AG04449 (cell line): ENCODE results near the gene TNRC6C.
"Not testable (repeated sequence)": the region's sequence is repeated elsewhere in the genome, so short reads cannot be mapped to it uniquely, and the experiment has no call there.

ENCODE experiments used
- CTCF ChIA-PET: fragments of 350-600 bp; formaldehyde crosslinking; extraction: SDS; loops from one replicate; lab custom pipeline; 2021; ENCODE audit warnings: antibody characterized with exemption; lab: Yijun Ruan, JAX
- POLR2A ChIA-PET: fragments of 400-600, 350-600 bp; formaldehyde crosslinking; extraction: SDS; loops from one replicate; lab custom pipeline; 2020; ENCODE audit warnings: antibody characterized with exemption, inconsistent platforms; lab: Yijun Ruan, JAX
- DNase-seq: peaks from one replicate; pipeline ENCODE4 v3.0.0-alpha.2; 2010; ENCODE audit warnings: low read depth, low spot score
- H3K4me3 ChIP-seq: 2 replicates; pipeline ENCODE4 v1.5.1; 2011; ENCODE audit warnings: low read depth, mild to moderate bottlenecking, control low read depth, low read length
- TF ChIP-seq, protein P1 (sequence below): IDR thresholded peaks from one replicate; pipeline ENCODE4 v1.5.1; 2011; ENCODE audit warnings: mild to moderate bottlenecking, moderate library complexity, low read length, control low read depth, inconsistent platforms; ENCODE audit not compliant: insufficient read depth; ENCODE audit errors: missing control alignments

TNRC6C gene

DNA sequence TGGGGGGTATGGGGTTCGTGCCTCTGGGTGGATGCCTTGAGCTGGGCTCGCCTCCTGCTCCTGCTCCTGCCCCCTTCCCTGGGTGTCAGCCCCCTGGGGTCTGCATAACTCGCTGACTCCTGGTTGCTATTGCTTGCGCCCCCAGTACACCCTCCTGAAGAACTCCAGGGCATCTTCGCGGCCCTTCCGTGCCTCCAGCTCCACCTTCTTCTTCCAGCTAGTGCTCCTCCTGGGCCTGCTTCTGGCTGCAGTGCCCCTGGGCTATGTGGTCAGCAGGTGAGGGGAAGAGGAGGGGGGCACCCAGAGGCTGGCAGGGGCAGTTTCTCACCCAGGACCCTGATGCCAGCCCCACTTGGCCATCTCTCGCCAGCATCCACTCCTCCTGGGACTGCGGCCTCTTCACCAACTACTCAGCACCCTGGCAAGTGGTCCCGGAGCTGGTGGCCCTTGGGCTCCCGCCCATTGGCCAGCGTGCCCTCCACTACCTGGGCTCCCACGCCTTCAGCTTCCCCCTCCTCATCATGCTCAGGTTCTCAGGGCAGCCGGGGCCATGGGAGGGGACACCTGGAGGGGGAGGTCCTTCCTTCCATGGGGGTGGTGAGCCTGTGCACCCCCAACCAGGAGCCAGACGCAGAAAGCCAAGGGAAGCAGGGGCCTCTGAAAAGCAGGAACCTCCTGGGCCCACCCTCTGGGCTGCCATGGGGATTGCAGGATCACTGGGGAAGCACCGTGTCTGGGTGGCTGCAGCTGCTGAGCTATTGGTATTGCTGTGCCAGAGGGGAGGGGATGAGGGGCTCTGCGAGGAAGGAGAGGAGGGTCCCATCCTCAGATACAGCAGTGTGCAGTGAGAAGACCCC, 179.9 kb downstream of the TNRC6C start:
- POLR2A ChIA-PET, result no interaction called here
- no peak overlapping the region for H3K4me3 ChIP-seq
- CTCF ChIA-PET, result interaction anchor here (1.2 to 1.9 kb wide), 2 partner anchors 24 to 120 kb away, joined by 4 to 5 read pairs; no protein-coding TSS in a partner anchor
- TF ChIP-seq, protein P1, sequence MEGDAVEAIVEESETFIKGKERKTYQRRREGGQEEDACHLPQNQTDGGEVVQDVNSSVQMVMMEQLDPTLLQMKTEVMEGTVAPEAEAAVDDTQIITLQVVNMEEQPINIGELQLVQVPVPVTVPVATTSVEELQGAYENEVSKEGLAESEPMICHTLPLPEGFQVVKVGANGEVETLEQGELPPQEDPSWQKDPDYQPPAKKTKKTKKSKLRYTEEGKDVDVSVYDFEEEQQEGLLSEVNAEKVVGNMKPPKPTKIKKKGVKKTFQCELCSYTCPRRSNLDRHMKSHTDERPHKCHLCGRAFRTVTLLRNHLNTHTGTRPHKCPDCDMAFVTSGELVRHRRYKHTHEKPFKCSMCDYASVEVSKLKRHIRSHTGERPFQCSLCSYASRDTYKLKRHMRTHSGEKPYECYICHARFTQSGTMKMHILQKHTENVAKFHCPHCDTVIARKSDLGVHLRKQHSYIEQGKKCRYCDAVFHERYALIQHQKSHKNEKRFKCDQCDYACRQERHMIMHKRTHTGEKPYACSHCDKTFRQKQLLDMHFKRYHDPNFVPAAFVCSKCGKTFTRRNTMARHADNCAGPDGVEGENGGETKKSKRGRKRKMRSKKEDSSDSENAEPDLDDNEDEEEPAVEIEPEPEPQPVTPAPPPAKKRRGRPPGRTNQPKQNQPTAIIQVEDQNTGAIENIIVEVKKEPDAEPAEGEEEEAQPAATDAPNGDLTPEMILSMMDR, result no peak
- DNase-seq, result no peak

DNA sequence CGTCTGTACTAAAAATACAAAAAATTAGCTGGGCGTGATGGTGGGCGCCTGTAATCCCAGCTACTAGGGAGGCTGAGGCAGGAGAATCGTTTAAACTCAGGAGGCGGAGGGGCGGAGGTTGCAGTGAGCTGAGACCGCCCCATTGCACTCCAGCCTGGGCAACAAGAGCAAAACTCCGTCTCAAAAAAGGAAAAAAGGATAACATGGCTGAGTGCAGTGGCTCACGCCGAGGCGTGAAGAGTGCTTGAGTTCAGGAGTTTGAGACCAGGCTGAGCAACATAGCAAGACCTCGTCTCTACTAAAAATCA, 181.3 kb downstream of the TNRC6C start:
- CTCF ChIA-PET, result interaction anchor here (0.8 to 1.1 kb wide), 2 partner anchors 26 to 28 kb away, joined by 3 read pairs; no protein-coding TSS in a partner anchor
- POLR2A ChIA-PET, DNase-seq, H3K4me3 ChIP-seq: not testable (repeated sequence)

DNA sequence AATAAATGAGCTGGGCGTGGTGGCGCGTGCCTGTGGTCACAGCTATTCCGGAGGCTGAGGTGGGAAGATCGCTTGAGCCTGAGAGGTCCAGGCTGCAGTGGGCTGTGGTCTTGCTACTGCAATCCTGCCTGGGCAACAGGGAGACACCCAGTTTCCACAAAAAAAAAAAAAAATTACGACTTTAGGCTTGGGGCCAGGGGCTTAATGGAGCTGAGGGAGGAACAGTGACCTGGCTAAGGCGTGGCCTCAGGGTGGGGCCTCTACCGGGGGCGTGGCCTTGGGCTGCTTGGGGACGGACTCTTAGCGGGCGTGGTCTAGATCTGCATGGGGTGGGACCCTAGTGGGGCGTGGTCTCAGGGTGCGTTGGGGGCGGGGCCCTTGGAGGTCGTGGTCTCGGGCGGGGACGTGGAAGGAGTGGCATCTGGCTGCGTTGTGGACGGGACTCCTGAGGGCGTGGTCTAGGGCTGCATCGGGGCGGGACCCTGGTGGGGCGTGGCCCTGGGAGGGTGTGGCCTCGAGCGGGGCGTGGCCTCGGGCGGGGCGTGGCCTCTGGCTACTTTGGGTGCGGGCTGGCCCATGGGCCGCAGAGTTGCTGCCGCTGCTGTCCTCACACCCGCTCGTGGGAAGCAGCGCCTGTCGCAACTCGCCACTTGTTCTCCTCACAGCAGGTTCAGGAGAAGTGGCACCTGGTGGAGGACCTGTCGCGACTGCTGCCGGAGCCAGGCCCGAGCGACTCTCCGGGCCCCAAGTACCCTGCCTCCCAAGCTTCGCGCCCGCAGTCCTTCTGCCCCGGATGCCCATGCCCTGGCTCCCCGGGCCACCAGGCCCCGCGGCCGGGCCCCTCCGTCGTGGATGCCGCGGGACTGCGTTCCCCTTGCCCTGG, 181.9 kb downstream of the TNRC6C start:
- ChIA-PET CTCF (interaction anchor here (0.8 to 1.1 kb wide), 2 partner anchors 27 to 28 kb away, joined by 3 read pairs; no protein-coding TSS in a partner anchor), POLR2A (no interaction called here)
- TF ChIP-seq, protein P1, result no peak
- no peak overlapping the region for H3K4me3 ChIP-seq
- DNase-seq, result no peak

DNA sequence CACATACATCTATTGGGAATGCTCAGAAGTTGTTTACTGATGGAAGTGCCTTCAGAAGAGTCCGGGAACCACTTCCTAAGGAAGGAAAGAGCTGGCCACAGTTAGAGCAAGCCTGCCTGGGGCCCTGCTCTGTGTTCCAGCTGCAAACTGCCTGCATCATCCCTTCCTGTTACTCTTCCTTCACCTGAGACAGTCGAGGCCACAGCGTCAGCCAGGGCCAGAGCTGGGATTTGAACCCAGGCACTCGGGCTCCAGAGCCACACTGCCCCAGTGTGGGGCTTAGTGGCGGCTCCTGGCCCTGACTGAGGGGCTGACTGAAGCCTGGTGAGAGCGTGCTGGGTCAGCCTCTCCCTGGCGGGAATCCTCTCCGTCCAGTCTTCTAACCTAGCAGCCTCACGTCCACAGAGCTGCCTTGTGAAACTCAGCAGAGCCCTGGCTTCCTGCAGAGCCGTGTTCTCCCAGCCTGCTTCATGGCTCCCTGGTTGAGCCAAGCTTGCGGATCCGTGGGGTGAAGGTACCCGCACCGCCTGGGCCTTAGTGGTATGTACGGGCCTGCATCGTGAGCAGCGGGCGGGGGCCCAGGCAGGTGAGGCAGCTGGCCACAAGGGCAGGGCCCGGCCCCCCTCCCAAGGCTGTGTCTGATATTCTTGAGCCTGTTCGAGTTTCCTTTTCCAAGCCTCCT, 183.1 kb downstream of the TNRC6C start:
- no peak for DNase-seq
- ChIA-PET POLR2A (no interaction called here), CTCF (interaction anchor here (0.9 to 1.3 kb wide), 4 partner anchors 28 to 122 kb away, joined by 3 to 4 read pairs (median 3); no protein-coding TSS in a partner anchor)
- TF ChIP-seq, protein P1, result no peak
- no peak overlapping the region for H3K4me3 ChIP-seq

DNA sequence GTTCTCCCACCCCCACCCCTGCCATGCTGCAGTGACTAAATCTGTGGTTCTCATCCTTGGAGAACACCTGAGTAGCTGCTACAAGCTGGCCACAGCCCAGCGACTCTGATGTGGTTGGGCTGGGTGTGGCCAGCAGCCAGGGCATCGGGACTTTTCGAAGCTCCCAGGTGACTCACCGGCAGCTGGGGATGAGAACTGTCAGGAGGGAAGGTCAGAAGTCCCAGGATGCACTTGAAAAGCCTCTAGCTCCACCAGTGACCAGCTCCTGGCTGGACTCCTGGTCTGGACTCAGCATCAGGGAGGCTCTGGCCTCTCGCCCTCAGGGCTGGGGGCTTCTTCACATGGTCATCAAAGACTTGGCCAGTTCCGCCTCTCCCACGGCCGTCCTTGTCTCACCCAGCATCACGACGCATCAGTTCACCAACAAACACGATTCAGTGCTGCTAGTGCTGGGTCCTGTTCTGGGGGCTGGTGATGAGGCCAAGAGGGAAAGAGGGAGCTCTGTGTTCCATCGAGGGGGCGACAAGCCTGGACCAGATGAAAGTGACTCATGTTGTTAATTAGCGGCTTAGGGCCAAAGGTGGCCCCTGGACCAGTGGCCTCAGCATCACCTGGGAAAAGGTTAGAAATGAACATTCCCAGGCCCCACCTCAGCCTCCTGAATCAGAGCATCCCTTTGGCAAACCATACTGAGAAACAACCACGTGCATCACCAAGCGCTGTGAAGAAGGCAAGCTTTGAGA, 183.8 kb downstream of the TNRC6C start:
- TF ChIP-seq, protein P1, result no peak
- no peak overlapping the region for H3K4me3 ChIP-seq
- ChIA-PET POLR2A (no interaction called here), CTCF (interaction anchor here (1.0 to 1.3 kb wide), 3 partner anchors 28 to 123 kb away, joined by 3 to 4 read pairs (median 3); no protein-coding TSS in a partner anchor)
- no peak for DNase-seq
